HG03175 (cell line): ENCODE results near the gene PCDHA12.

Experiments
- ATAC-seq: cut with Tn5 transposase; IDR thresholded peaks from one replicate; pipeline ENCODE4 v1.9.1; 2021; ENCODE audit warnings: mild to moderate bottlenecking, moderate library complexity; ENCODE audit not compliant: unreplicated experiment

The PCDHA12 gene

DNA sequence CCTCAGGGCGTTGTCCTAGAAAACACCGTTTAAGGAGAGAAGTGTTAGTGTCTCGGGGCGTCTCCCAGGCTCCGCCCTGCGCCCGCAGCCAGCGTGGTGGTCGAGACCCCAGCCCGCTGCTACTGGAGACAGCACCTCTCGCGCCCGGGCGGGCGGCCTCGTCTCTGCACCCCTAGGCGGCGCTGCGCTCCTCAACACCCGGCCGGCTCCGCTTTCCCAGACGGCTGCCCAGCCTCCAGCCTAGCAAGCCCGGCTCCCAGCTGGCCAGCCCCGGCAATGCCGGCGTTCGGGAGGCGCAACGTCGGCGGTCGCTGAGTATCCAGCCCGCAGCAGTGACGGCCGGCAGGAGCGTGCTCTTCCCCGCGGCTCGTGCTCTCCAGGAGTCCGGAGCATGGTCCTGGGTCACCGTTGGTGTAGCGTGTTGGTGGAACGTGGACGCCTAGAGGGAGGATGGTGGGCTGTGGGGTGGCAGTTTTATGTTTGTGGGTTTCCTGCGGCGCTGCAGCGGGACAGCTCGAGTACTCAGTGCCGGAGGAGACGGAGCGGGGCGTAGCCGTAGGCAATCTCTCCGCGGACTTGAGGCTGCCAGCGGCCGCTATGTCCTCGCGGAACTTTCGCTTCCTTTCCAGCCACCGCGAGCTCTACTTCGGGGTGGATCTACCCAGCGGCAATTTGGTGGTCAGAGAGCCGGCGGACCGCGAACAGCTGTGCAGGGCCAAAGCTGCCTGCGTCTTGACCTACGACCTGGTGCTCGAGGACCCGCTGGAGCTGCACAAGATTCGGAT lies 51.5 kb downstream of the PCDHA12 start:
- no peak for ATAC-seq

DNA sequence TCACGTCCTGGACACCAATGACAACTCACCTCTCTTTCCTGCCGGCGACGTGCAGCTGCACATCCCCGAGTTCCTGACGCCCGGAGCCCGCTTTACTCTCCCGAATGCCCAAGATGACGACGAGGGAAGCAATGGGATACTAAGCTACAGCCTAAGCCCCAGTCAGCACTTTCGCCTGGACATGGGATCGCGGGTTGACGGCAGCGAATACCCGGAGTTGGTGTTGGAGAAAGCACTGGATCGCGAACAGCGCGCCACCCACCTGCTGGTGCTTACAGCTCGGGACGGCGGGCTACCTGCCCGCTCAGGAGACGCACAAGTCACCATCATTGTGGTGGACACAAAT lies 52.1 kb downstream of the PCDHA12 start:
- no peak for ATAC-seq
